CD1c-positive myeloid dendritic cell (primary cell): ENCODE results near the gene PLK5.

Experiments used
- DNase-seq: peaks from one replicate; pipeline ENCODE4 v3.0.0-alpha.2; 2016; ENCODE audit errors: extremely low spot score

The PLK5 gene

DNA sequence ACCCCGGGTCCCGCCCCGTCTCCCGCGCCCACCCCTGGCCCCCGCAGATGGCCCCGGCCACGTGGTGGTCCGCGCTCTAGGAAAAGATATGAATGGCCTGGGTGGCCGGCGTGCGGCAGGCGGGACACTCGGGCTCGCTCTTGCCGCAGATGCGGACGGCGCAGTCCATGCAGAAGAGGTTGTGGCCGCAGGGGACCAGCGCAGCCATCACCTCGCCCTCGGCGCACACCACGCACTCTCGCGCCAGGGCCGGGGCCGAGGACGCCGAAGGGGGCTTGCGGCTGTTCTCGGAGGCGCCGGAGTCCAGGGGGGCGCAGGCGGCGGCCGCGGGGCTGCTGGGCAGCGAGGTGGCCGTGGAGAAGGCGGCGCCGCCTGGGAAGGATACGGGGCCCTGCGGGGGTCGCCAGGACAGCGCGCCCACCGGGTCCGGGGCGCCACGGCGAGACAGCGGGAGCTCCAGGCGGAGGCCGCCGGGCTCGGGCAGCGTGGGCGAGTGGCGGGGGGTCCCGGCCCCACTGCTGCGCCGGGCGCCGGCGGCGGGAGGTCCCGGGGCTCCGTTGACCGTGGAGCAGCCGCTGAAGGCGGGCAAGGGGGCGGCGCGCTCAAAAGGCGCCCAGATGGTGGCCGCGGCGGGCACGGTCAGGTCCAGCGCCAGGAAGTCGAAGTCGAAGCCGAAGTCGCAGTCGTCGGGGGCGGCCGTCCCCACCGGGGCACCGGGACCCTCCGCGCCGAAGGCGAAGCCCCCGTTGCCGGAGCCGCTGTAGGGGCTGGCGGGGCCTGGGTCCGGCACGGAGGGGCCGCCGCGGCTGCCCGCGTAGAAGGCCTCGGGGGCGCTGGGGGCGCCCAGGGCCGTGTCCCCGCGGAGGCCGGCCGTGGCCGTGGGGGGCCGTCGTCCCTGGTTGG, 31.9 kb downstream of the PLK5 start:
- DNase-seq: no peak

DNA sequence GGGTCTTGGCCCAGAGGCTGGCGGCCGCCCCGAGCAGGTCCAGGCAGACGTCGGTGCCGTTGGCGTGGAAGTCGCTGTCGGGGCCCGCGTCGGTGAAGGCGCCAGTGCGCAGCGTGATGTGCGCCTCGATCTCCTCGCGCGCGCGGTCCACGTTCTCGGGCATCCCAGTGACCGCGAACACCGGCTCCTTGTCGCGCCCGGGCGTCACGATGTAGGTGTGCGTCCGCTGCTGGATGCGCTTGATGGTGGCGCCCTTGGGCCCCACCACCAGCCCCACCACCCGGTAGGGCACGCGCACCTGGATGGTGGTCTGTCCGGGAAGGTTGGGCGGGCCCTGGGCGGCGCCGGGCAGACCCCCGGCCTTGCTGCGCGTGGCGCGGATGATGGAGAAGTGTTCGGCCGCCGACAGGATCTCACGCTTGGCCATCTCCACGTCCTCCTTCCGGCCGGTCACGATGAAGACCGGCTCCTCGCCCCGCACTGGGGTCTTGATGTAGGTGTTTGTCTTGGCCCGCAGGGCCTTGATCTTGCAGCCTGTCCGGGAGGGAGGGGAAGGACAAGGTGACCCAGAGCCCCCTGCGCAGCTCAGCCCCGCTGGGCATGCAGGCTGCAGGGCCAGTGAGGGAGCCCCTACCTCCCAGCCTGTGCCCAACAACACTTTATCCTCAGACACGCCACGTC, 32.7 kb downstream of the PLK5 start:
- no peak for DNase-seq

DNA sequence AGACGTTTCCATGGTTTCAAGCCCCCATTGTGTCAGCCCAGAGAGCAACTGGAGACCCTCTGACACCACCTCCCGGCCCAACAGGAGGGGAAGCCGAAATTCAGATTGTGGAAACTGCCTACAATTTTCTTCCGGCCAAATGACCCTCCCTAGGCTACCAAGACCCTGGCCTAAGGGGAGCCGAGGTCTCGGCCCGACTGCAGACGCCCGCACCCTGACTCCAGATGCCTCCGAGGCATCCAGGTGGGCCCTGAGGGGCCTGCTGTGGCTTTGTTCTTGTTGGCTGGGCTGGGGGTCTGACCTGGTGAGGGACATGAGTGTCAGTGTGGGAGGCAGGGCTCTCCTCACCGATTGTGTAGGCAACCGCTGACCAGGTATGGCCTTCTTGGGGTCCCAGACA, 34.7 kb downstream of the PLK5 start:
- no peak for DNase-seq

DNA sequence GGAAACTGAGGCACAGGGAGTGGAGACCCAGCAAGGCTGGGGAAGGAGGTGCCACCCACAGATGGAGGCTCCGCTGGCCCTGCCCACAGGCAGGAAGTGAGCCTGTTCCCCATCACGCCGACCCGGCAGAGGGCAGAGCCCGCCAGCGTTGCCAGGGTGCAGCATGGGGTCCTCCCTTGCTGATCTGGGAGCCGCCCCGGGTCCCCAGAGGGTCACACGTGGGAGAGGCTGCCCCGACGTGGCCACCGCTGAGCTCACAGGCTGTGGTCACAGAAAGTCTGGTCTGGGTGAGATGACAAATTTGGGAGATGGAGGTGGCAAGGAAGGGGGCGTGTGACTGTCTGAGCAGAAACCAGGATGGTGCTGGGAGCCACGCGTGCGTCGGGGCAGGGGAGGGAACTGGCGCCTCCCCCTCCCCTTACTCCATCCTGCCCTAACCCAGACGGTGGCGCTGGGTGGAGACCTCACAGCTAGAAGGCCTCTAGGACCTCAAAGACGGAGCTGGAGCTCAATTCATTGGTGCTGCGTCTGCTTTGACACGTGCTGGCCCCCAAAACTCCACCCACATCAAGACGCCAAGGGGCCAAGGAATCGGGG, 36.5 kb downstream of the PLK5 start:
- DNase-seq: peak; percentile 27

DNA sequence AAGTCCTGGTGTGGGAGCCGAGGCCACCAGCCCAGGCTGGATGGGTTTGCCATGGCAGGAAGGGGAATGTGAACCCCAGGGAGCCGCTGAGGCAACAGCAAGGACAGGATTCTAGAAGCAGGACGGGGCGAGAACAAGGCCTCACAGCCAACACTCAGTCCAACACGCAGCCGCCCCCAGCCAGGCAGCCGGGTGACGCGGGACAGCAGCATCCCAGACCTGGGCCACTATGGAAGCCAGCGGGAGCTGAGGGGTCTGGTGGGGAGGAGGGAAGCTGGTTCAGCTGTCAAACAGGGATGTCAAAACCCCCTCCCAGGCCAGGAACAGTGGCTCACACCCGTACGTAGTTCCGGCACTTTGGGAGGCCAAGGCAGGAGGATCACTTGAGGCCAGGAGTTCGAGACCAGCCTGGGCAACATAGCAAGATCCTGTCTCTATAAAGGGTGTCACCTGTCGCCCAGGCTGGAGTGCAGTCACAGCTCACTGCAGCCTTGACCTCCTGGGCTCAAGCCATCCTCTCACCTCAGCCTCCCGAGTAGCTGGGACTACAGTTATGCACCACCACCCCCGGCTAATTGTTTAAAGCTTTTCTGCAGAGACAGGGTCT, 37.5 kb downstream of the PLK5 start:
- no peak for DNase-seq

DNA sequence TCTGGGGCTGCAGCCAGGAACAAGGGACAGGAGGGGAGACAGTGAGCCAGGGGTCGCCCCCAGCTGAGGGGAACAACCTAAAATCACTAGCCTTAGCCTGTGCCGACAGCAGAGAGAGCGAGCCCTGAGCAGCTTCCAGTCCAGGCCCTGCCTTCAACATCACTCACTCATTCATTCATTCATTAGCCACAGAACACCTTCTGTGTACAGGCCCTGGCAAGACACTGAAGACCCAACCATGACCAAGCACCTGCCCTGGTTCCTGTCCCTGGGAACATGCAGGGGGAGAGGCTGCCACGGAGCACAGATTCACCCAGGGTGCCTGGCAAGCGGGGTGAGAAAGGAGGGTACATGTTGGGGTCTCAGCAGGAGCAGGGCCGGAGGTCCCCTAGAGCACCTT, 39.4 kb downstream of the PLK5 start:
- DNase-seq: no peak

DNA sequence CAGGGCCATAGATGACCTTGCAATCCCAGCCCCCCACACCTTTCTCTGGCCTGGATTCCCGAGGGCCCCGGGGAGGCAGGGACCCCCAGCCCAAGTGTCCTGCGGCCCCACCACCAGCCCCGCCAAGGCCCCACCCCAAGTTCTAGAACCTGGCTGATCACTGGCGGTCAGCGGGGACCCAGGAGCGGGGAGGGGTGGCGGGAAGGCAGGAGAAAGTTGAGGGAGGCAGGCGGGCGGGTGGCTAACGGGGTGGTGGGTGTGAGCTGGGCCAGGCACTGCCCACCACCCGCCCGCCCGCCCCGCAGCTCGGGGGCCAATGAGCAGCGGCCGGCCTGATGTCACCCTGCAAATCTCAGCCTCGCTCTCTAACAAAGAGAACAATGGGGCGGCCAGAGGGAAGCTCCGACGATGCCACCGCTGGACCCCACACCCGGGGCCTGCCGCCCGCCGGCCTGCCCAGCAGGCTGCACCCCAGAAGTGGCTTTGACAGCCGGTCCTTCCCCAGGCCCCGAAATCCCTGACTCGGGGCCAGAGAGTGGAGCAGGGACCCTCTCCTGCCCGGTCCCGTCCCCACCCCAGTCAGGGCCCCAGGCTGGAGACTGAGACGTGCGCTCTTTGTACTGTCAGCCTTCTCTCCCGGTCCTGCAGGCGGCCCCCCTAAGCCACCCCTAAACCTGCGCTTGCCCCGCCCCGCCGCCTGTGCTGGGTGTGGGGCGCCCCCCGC, 42.7 kb downstream of the PLK5 start:
- no peak for DNase-seq

DNA sequence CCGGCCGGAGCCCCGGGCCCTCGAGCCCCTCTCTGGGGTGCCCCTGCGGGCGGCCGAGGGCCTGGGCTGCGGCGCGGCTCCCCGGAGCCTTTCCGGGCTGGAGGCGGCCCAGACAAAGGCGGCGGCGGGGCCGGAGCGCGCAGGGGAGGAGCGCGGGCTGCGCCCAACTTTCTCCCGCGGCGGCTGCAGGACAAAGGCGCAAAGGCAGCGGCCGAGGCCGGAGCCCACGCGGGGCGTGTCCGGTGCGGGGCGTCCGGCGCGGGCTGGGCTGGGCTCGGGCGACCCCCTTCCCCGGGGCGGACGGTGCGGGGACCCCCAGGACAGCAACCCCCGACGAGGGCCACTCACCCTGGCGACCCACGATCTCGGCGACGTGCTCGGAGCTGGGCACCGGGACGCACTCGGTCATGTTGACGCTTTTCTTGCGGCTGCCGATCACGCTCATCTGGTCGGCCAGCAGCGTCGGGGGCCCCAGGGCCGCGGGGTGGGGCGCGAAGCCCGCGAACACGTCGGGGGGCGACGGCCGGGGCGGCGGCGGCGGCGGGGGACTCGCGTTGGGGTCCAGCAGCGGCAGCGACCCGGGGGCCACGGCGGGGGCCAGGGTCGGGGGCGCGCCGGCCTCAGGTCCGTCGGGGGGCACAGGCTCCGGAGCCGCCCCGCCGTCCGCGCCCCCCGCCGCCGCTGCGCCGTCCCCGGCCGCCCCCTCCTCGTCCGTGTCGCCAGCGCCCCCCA, 43.4 kb downstream of the PLK5 start:
- DNase-seq: peak; percentile 20

DNA sequence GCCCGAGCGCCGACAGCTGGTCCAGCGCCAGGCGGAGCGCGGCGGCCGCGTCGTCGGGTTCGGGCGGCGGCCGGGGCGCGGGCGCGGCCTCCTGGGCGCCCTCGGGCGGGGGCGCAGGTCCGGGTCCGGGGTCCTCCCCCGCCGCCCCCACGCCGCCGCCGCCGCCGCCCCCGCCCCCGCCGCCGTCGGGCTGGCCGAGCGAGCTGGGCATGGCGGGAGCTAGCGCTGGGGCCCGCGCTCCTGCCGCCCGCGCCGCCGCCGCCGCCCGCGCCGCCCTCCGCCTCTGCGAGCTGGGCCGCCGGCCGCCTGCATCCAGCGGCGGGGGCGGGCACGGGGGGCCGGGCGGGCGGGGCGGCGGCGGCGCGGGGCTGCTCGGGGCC, 44.0 kb downstream of the PLK5 start:
- no peak for DNase-seq

DNA sequence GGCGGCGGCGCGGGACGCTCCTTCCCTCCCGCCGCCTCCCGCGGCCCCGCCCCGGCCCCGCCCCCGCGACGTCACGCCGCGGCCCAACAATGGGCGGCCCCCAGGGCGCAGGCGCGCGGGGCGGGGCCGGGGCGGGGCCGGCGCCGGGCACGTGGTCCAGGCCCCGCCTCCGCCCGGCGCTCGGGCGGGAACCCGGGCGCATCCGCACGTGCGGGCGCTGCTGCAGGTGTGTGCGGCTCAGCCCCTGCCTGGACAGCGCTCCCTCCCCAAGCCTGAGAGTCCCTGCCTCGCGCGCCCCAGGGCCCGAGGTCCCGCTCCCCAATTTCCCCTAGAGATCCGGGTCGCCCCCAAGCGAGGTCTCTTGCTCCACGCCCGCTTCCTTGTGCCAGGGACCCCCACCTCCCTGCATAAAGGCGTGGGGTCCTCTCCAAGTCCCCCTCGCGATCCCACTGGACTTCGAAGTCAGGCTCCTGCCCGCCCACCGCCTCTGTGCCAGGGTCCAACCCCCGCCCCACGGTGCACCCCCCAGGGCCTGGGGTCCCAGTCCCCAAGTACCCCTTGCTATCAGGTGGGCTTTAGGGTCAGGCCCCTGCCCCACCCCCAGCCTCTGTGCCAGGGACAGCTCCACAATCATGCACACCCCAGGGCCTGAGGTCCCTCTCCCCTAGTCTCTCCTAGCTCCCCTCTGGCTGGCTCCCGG, 44.6 kb downstream of the PLK5 start, which contains the start of gene MEX3D:
Gene MEX3D, minus strand, starts transcription at position 6 of the 700 bp plus-strand sequence. CDS start 267 bp downstream, outside the sequence.
- DNase-seq: peak; percentile 94

DNA sequence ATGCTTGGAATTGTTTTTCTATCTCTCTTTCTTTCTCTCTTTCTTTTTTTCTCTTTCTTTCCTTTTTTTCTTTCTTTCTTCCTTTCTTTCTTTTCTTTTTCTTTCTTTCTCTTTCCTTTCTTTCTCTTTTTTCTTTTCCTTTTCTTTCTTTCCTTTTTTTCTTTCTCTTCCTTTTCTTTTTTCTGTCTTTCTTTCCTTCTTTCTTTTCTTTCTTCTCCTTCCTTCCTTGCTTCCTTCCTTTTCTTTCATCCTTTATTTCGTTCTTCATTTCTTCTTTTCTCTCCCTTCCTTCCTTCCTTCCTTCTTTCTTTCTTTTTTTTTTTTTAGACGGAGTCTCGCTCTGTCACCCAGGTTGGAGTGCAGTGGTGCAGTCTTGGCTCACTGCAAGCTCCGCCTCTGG, 46.1 kb downstream of the PLK5 start:
- DNase-seq: no peak

DNA sequence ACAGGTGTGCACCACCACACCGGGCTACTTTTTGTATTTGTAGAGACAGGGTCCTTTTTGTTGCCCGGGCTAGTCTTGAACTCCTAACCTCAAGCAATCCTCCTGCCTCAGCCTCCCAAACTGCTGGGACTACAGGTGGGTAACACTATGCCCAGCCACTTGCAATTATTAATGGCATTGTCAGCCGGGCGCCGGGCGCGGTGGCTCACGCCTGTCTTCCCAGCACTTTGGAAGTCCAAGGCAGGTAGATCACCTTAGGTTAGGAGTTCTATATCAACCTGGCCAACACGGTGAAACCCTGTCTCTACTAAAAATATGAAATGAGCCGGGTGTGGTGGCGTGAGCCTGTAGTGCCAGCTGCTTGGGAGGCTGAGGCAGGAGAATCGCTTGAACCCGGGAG, 47.0 kb downstream of the PLK5 start:
- no peak for DNase-seq

DNA sequence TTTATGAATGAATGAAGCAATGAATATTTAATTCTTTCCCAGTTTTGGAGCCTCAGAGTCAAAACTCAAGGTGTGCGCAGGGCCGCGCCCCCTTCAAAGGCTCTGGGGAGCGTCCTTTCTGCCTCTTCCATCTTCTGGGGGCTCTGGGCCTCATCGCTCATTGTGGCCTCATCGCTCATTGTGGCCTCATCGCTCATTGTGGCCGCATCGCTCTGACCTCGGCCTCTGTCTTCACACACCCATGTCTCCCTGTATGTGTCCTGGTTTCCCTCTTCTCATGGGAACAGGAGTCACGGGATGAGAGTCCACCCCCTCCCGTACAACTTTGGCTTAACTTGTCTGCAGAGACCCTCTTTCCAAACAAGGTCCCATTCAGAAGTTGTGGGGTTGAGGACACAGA, 47.5 kb downstream of the PLK5 start:
- no peak for DNase-seq

DNA sequence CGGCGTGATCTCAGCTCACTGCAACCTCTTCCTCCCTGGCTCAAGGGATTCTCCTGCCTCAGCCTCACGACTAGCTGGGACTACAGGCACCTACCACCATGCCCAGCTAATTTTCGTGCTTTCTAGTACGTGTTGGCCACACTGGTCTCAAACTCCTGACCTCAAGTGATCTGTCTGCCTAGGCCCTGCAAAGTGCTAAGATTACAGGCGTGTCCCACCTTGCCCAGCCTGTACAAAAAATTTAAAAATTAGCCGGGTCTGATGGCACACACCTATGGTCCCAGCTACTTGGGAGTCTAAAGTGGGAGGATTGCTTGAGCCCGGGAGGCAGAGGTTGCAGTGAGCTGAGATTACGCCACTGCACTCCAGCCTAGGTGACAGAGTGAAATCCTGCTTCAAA, 48.9 kb downstream of the PLK5 start:
- no peak for DNase-seq

DNA sequence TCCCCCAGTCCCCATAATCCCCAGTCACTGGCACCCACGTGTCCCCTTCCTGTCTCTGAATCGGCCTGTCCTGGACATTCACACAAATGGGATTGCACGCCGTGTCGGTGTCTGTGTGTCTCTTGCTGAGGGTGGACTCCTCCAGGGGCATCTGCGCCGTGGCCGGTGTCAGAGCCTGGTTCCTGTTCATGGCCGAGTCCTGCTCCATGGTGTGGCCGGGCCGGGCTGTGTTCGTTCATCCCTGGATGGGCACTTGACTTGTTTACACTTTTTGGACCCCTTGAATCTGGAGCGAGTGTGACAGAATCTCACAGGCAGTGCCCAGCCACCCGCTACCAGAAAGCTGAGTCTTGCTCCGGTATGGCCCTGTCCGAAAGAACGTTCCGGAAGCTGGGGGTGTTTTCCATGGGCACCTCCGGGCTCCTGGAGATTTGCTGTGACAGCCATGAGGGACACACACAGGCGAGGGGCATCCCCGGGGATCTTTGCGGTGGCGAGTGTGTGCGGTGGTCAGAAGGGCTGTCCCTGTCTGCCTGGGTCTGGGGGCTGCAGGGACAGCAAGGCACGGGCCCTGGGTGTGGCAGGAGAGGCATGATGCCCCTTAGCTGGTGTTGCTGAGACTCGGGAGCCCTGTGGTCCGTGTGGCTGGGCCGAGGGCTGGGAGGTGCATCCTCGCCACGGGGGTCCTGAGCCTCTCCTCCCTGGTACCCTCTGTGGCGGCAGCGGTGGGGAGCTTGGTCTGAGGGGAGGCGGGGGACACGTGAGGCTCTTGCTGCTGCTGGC, 50.7 kb downstream of the PLK5 start:
- DNase-seq: no peak

DNA sequence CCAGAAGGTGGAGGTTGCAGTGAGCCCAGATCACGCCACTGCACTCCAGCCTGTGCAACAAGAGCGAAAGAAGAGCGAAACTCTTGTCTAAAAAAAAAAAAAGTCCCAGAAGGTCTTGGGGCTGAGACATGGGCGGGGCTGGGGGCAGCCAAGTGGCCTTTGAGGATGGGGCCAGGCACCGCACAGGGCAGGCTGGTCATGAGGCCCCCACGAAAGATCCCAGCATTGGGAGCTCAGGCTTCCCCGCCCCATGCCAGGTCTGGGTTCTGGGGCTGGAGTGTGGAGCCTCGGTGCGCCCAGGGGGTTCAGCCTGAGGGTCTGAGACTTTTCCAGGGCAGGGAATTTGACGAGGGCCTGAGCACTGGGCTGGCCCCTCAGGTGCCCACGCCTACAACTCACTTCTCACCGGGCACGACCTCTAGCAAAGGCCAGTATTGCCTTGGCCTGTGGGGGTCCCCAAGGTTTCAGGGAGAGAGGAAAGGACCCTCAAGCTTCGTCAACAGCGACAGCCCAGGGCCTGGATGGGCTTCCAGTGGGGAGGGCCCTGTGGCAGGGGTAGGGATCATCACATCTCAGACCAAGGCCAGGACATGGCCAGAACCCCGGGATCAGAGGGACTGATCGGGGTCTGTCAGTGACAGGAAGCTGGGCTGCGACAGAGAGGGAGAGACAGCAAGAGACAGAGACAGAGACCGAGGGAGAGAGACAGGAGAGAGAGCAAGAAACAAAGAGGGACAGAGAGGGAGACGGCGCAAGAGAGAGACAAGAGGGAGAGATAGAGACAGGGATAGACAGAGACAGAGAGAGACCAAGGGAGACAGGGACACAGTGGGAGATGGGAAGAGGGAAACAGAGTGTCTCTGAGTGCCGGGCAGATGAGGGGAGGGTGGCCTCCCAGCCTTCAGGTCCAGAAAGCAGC, 51.7 kb downstream of the PLK5 start:
- no peak for DNase-seq

DNA sequence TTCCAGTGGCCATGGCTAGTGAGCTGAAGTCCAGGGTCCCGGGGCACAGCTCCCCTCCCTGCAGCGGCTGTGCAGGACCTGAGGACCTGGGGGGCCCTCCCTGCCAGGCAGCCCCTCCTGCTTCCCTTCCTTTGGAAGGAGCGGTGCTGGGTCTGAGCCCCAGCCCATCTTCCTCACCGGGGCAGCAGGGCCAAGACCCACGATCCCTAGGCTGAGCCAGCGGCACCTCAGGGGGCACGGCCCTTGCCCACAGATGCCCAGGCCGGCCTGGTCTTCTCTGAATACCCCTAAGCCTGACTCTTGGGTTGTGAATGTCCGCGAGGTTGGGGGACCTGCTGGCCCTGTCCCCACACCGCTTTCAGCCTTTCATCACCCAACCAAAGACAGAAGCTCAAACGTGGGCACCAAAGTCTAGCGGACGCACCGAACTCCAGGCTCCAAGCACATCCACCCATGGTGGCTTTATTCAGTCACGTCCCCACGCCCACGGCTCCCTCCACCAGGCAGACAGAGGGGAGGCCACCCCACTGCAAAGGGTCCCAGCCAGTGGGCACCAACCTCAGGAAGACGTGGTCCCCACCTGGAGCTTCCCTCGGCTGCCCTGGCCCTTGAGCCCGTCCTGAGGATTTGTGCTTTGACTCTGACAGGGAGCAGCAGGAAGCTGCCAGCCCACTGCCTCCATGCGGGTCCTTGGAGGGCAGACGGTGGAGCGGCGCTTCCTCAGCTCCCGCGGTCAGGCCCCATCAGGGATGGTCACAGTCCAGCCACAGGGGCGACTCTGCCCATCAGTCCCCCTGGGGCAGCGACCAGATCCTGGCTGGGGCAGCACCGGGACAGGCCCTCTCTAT, 52.6 kb downstream of the PLK5 start:
- no peak for DNase-seq
